ENCODE data around the gene ELP1.

Gene ELP1

GRCh38 chr9:108933231-108933717 is 650 bp downstream of the ELP1 start:
- H3K79me2 ChIP-seq (ENCODE audit: insufficient read depth, low read length), result peaks cover 12% of the 10 kb centered on the region
- no peaks in the 10 kb centered on the region for H3K27me3 ChIP-seq (ENCODE audit: insufficient read depth, low read length)
- H2AFZ ChIP-seq (ENCODE audit: low read length), result peak overlapping the region; percentile 45
- peaks cover 18% of the 10 kb centered on the region; the same call in 1 of the 2 replicates for H3K36me3 ChIP-seq (ENCODE audit: insufficient read depth, low read length)
- H3K9me2 ChIP-seq (ENCODE audit: low read depth, low read length), result no peaks in the 10 kb centered on the region
- TF ChIP-seq, protein P1, sequence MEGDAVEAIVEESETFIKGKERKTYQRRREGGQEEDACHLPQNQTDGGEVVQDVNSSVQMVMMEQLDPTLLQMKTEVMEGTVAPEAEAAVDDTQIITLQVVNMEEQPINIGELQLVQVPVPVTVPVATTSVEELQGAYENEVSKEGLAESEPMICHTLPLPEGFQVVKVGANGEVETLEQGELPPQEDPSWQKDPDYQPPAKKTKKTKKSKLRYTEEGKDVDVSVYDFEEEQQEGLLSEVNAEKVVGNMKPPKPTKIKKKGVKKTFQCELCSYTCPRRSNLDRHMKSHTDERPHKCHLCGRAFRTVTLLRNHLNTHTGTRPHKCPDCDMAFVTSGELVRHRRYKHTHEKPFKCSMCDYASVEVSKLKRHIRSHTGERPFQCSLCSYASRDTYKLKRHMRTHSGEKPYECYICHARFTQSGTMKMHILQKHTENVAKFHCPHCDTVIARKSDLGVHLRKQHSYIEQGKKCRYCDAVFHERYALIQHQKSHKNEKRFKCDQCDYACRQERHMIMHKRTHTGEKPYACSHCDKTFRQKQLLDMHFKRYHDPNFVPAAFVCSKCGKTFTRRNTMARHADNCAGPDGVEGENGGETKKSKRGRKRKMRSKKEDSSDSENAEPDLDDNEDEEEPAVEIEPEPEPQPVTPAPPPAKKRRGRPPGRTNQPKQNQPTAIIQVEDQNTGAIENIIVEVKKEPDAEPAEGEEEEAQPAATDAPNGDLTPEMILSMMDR (IDR thresholded peaks at IDR 0.05; ENCODE audit: low read length), result no peak
- no peak for TF ChIP-seq EZH2 (IDR thresholded peaks at IDR 0.05; ENCODE audit: borderline replicate concordance, low read length)
- peak overlapping the region; percentile 99 for H3K4me2 ChIP-seq (ENCODE audit: low read length)
- no peaks in the 10 kb centered on the region for H4K20me1 ChIP-seq (ENCODE audit: insufficient read depth, low read length)
- peaks cover 22% of the 10 kb centered on the region for H3K4me1 ChIP-seq (ENCODE audit: insufficient read depth, low read length, severe bottlenecking)
- no peak overlapping the region for H3K27ac ChIP-seq (ENCODE audit: low read depth, low read length, poor library complexity, severe bottlenecking)
- H3K4me3 ChIP-seq (ENCODE audit: low read depth, low read length, poor library complexity, severe bottlenecking), result peak overlapping the region; percentile 100
- no peaks in the 10 kb centered on the region for H3F3A ChIP-seq (ENCODE audit: insufficient read depth, low read length)
- H3K9me3 ChIP-seq (ENCODE audit: low read length), result no peaks in the 10 kb centered on the region
- H3K9ac ChIP-seq (ENCODE audit: low read length), result peak overlapping the region; percentile 93

- no peak overlapping the region for H3K4me3 ChIP-seq (ENCODE audit: low read depth, low read length, poor library complexity, severe bottlenecking)
- no peaks in the 10 kb centered on the region for H4K20me1 ChIP-seq (ENCODE audit: insufficient read depth, low read length)
- no peaks in the 10 kb centered on the region for H3K9me3 ChIP-seq (ENCODE audit: low read length)
- H3K4me2 ChIP-seq (ENCODE audit: low read length), result no peak overlapping the region
- peaks cover 65% of the 10 kb centered on the region for H3K36me3 ChIP-seq (ENCODE audit: insufficient read depth, low read length)
- H3K9me2 ChIP-seq (ENCODE audit: low read depth, low read length), result no peaks in the 10 kb centered on the region
- H3K27me3 ChIP-seq (ENCODE audit: insufficient read depth, low read length), result no peaks in the 10 kb centered on the region
- peaks cover 11% of the 10 kb centered on the region for H3K4me1 ChIP-seq (ENCODE audit: insufficient read depth, low read length, severe bottlenecking)
- no peaks in the 10 kb centered on the region for H3F3A ChIP-seq (ENCODE audit: insufficient read depth, low read length)
- H2AFZ ChIP-seq (ENCODE audit: low read length), result no peak overlapping the region
- H3K9ac ChIP-seq (ENCODE audit: low read length), result no peak overlapping the region
- TF ChIP-seq, protein P1 (IDR thresholded peaks at IDR 0.05; ENCODE audit: low read length), result no peak
- no peak for TF ChIP-seq EZH2 (IDR thresholded peaks at IDR 0.05; ENCODE audit: borderline replicate concordance, low read length)
- H3K27ac ChIP-seq (ENCODE audit: low read depth, low read length, poor library complexity, severe bottlenecking), result no peak overlapping the region
- peaks cover 9% of the 10 kb centered on the region for H3K79me2 ChIP-seq (ENCODE audit: insufficient read depth, low read length)
Measured at GRCh38 chr9:108928386-108928785, 5.5 kb downstream of the ELP1 start.

DNA sequence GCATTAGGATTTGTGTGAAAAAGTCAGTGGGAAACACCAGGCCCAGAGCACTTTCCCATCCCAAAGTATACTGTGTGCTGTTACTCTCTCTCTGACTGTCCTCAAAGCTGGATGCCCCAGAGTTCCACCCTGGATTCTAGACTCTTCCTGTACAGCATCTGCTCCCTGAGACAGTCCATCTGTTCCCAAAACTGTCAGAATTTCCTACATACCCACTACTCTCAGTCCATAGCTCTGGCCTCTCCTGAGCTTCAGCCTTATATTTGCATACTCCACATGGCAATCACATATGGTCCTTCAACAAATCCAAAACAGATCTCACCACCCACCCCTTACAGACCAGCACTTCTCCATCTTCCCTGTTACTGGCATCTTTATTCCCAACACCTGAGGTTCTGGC is 9.5 kb downstream of the ELP1 start:
- H2AFZ ChIP-seq (ENCODE audit: low read length), result no peak overlapping the region
- no peak overlapping the region for H3K27ac ChIP-seq (ENCODE audit: low read depth, low read length, poor library complexity, severe bottlenecking)
- H3K4me2 ChIP-seq (ENCODE audit: low read length), result no peak overlapping the region
- H3K36me3 ChIP-seq (ENCODE audit: insufficient read depth, low read length), result peaks cover 90% of the 10 kb centered on the region
- no peaks in the 10 kb centered on the region for H3K27me3 ChIP-seq (ENCODE audit: insufficient read depth, low read length)
- H3K4me3 ChIP-seq (ENCODE audit: low read depth, low read length, poor library complexity, severe bottlenecking), result no peak overlapping the region
- no peaks in the 10 kb centered on the region for H3K4me1 ChIP-seq (ENCODE audit: insufficient read depth, low read length, severe bottlenecking)
- H3K9me3 ChIP-seq (ENCODE audit: low read length), result no peaks in the 10 kb centered on the region
- H3F3A ChIP-seq (ENCODE audit: insufficient read depth, low read length), result no peaks in the 10 kb centered on the region
- H3K9me2 ChIP-seq (ENCODE audit: low read depth, low read length), result no peaks in the 10 kb centered on the region
- no peak for TF ChIP-seq EZH2 (IDR thresholded peaks at IDR 0.05; ENCODE audit: borderline replicate concordance, low read length)
- TF ChIP-seq, protein P1 (IDR thresholded peaks at IDR 0.05; ENCODE audit: low read length), result no peak
- H3K9ac ChIP-seq (ENCODE audit: low read length), result no peak overlapping the region
- H4K20me1 ChIP-seq (ENCODE audit: insufficient read depth, low read length), result no peaks in the 10 kb centered on the region
- H3K79me2 ChIP-seq (ENCODE audit: insufficient read depth, low read length), result no peaks in the 10 kb centered on the region
